ENCODE results near the gene DPP7. TPM values are rescaled to one million over a fixed set of nuclear protein-coding genes. Genes with fewer than 3 reads are reported as not detected.
"Not testable (repeated sequence)": the region's sequence is repeated elsewhere in the genome, so short reads cannot be mapped to it uniquely, and the experiment has no call there.

The DPP7 gene
- total RNA-seq, 2 experiments from 2014 or later: 206 to 259 TPM

GRCh38 chr9:137130176-137130755, 15.7 kb upstream of the DPP7 start:
- Mint-ChIP-seq H3K9me3 (no peaks in the 10 kb centered on the region), H3K4me3 (peak overlapping the region; percentile 79), H3K27ac (peak overlapping the region; percentile 86), H3K4me1 (peaks cover 30% of the 10 kb centered on the region), H3K27me3 (peaks cover 5% of the 10 kb centered on the region), H3K36me3 (ENCODE audit: low read depth) (peaks cover 3% of the 10 kb centered on the region)
- DNase-seq: no peak
- ChIA-PET CTCF (interaction anchor here (0.6 to 2.8 kb wide), 19 partner anchors 8 to 428 kb away, joined by 3 to 15 read pairs (median 4); partner anchors contain the start of genes MAN1B1, NELFB, NPDC1 and RNF224), POLR2A (interaction anchor here (0.7 to 1.5 kb wide), 3 partner anchors 35 to 111 kb away, joined by 3 to 5 read pairs (median 3); partner anchors contain the start of genes TPRN and TUBB4B)

DNA sequence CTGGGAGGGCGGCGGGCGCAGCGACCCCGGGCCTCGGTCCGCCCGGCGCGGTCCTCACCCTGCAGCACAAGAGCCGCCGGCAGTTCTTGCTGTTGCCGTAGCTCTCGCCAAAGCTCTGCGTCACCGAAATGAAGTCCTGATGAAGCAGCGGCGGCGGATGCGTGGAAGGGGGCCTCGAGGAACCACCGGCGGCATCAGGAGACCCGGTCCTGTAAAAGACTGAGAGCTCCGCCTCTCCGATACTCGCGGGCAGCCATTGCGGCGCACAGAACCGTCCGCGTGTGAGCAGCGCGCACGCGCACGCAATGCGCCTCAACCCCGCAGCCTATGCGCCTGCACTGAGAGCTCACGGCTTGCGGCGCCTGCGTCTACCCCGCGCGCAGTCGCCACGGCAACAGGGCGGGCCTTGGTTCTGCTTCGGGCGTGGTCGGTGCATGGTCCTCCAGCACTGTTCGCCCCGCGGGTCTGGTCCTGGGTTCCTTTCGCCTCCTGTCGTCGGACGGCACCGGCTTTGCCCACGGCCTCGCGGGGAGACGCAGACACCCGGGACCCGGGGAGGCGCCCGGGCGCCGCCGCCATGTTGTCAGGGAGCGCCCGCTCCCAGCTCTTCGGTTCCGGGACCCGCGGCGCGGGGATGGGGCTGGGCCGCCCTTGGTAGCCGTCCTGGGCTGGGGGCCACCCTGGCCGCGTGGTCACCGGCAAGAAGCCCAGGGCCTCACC, 15.1 kb upstream of the DPP7 start:
- H3K27ac Mint-ChIP-seq: peak overlapping the region; percentile 87
- ChIA-PET POLR2A (interaction anchor here (0.7 to 1.5 kb wide), 4 partner anchors 34 to 111 kb away, joined by 3 to 5 read pairs (median 3); partner anchors contain the start of genes MAN1B1, TPRN and TUBB4B), CTCF (interaction anchor here (0.6 to 2.8 kb wide), 19 partner anchors 9 to 155 kb away, joined by 3 to 15 read pairs (median 4); partner anchors contain the start of genes MAN1B1, NELFB, NPDC1 and RNF224)
- H3K4me1 Mint-ChIP-seq: peaks cover 30% of the 10 kb centered on the region
- H3K9me3 Mint-ChIP-seq: no peaks in the 10 kb centered on the region
- peak overlapping the region; percentile 77 for H3K4me3 Mint-ChIP-seq
- DNase-seq: peak; percentile 91
- H3K27me3 Mint-ChIP-seq: peaks cover 5% of the 10 kb centered on the region
- H3K36me3 Mint-ChIP-seq (ENCODE audit: low read depth): peaks cover 3% of the 10 kb centered on the region

- H3K27me3 Mint-ChIP-seq: peaks cover 2% of the 10 kb centered on the region
- H3K4me1 Mint-ChIP-seq: peaks cover 30% of the 10 kb centered on the region
- CTCF ChIA-PET: interaction anchor here (0.6 to 2.8 kb wide), 18 partner anchors 9 to 156 kb away, joined by 3 to 15 read pairs (median 4); partner anchors contain the start of genes MAN1B1, NELFB, NPDC1 and RNF224
- peak; percentile 23 for DNase-seq
- H3K36me3 Mint-ChIP-seq (ENCODE audit: low read depth): peaks cover 3% of the 10 kb centered on the region
- POLR2A ChIA-PET: interaction anchor here (0.9 to 1.1 kb wide), 2 partner anchors 42 to 112 kb away, joined by 3 to 5 read pairs; partner anchors contain the start of genes MAN1B1 and TUBB4B
- peak overlapping the region; percentile 77 for H3K4me3 Mint-ChIP-seq
- H3K9me3 Mint-ChIP-seq: no peaks in the 10 kb centered on the region
- H3K27ac Mint-ChIP-seq: peak overlapping the region; percentile 91
Measured at GRCh38 chr9:137128862-137129455, 14.4 kb upstream of the DPP7 start.

DNA sequence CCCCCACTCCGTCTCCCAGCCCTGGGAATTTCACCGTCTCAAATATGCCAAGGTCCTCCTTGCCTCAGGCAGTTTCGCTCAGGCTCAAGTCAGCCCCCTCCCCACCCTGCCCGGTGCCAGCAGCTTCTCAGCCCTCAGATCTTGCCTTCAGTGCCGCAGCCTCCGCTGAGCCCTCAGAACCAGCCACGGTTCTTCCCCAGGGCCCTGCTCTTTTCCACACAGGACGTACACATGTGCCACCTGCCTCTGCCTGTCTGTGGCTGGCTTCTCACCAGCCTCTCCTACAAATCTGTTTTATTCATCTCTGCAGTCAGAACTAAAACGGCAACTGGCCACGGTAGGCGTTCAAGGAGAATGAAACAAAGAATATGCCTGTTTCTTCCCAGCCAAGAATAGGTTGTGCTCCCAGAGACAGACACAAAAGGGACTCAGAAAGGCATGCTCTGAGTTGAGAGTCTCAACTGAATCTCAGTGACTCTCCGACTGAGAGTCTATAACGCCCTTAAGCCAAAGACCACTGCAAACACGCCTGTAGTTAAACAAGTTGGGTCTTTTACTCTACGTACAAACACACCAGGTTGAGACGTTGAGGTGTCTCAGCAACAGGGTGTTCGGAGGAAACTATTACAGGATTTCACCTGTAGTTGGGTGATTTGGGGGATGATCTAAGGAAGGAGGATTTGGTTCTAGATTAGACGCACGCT, 13.8 kb upstream of the DPP7 start:
- no peaks in the 10 kb centered on the region for H3K9me3 Mint-ChIP-seq
- ChIA-PET POLR2A (no interaction called here), CTCF (interaction anchor here (0.6 to 2.8 kb wide), 8 partner anchors 22 to 128 kb away, joined by 3 to 10 read pairs (median 5); partner anchors contain the start of gene NPDC1)
- peaks cover 3% of the 10 kb centered on the region for H3K36me3 Mint-ChIP-seq (ENCODE audit: low read depth)
- peak overlapping the region; percentile 77 for H3K4me3 Mint-ChIP-seq
- peaks cover 2% of the 10 kb centered on the region for H3K27me3 Mint-ChIP-seq
- peaks cover 33% of the 10 kb centered on the region for H3K4me1 Mint-ChIP-seq
- DNase-seq: peak; percentile 41
- H3K27ac Mint-ChIP-seq: peak overlapping the region; percentile 91

DNA sequence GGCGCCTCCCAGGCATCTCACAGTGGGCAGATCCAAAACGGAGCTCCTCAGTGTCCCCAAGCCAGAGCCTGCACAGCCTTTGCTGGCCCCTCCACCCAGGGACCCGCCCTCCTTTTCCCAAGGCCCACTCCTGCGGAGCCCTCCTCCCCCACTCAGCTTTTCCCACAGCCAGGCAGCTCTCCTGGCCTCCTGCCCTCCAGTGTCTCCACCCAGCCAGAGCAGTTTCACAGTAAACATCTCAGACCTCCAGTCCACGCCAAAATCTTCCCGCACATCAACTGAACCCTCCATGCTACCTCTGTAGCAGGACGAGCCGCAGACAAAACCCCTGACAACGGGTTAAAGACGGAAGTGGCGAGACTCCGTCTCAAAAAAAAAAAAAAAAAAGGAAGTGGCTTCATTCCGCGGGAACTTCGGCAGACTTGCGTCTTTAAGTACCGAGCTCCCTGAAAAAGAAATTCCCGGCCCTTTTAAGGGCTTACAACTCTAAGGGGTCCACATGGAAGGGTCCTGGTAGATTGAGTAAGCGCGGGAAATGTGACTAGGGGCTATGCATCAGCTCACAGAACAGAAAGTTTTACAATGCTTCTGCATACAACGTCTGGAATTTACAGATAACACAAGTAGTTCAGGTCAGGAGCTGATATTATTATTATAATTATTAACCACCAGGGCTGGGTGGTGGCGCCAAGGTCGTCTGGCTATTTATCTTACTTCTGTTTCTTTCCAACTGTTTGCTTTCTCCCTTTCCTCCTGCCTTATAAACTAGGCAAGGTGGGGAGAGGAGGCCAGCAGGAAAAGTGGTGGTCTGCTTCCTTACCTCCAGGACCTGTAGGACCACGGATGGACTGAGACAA, 13.0 kb upstream of the DPP7 start:
- peak overlapping the region; percentile 91 for H3K27ac Mint-ChIP-seq
- DNase-seq: peak; percentile 56
- no peaks in the 10 kb centered on the region for H3K27me3 Mint-ChIP-seq
- no peaks in the 10 kb centered on the region for H3K9me3 Mint-ChIP-seq
- peaks cover 36% of the 10 kb centered on the region for H3K4me1 Mint-ChIP-seq
- CTCF ChIA-PET: interaction anchor here (0.6 to 1.2 kb wide), 5 partner anchors 21 to 129 kb away, joined by 3 to 6 read pairs (median 5); no protein-coding TSS in a partner anchor
- POLR2A ChIA-PET: no interaction called here
- peaks cover 3% of the 10 kb centered on the region for H3K36me3 Mint-ChIP-seq (ENCODE audit: low read depth)
- peak overlapping the region; percentile 77 for H3K4me3 Mint-ChIP-seq

DNA sequence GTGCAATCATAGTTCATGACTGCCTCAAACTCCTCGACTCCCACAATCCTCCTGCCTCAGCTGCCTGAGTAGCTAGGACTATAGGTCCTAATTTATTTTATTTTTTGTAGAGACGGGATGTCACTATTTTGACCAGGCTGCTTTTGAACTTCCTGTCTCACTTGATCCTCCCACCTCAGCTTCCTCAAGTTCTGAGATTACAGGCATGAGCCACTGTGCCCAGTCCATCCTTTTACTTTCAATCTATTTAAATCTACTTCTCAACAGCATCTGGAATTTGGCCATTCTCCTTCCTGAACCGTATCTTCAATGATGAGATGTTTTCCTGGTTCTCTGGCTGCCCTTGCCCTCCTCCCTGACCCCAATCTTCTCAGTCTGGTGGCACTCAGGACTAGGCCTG, 12.3 kb upstream of the DPP7 start:
- no peaks in the 10 kb centered on the region for H3K27me3 Mint-ChIP-seq
- no peaks in the 10 kb centered on the region for H3K9me3 Mint-ChIP-seq
- H3K27ac Mint-ChIP-seq: peak overlapping the region; percentile 91
- H3K4me3 Mint-ChIP-seq: peak overlapping the region; percentile 77
- CTCF ChIA-PET: no interaction called here
- H3K4me1 Mint-ChIP-seq: peaks cover 42% of the 10 kb centered on the region
- peaks cover 3% of the 10 kb centered on the region for H3K36me3 Mint-ChIP-seq (ENCODE audit: low read depth)
- DNase-seq: no peak
- POLR2A ChIA-PET: no interaction called here

- CTCF ChIA-PET: interaction anchor here (1.0 to 2.6 kb wide), 3 partner anchors 103 to 113 kb away, joined by 3 to 9 read pairs (median 8); partner anchors contain the start of gene RNF224
- not testable (repeated sequence) for H3K4me3 Mint-ChIP-seq; H3K9me3 Mint-ChIP-seq; DNase-seq; H3K27ac Mint-ChIP-seq; H3K27me3 Mint-ChIP-seq; H3K36me3 Mint-ChIP-seq (ENCODE audit: low read depth)
- POLR2A ChIA-PET: interaction anchor here (0.6 kb wide), 1 partner anchor 77 kb away, joined by 3 read pairs; no protein-coding TSS in a partner anchor
- peaks cover 42% of the 10 kb centered on the region for H3K4me1 Mint-ChIP-seq
Measured at GRCh38 chr9:137123952-137124462, 9.5 kb upstream of the DPP7 start.

DNA sequence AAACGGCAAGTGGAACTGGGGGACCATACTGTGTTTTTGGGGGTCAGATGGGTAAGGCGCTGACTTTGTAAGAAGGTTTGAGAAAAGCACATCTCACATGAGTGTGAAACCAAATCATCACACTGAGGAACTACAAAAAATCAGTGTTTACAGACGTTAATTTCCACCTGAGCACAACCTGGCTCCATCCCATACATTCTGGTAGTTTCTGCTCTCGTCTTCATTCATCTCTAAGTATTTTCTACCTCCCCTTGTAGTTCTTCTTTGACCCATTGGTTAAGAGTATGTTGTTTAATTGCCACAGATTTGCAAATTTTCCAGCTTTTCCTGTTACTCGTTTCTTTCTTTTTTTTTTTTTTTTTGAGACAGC, 8.9 kb upstream of the DPP7 start:
- H3K9me3 Mint-ChIP-seq: no peaks in the 10 kb centered on the region
- H3K4me3 Mint-ChIP-seq: no peak overlapping the region
- H3K36me3 Mint-ChIP-seq (ENCODE audit: low read depth): peaks cover 3% of the 10 kb centered on the region
- ChIA-PET CTCF (interaction anchor here (0.6 to 2.6 kb wide), 4 partner anchors 104 to 405 kb away, joined by 3 to 9 read pairs (median 6); partner anchors contain the start of gene RNF224), POLR2A (no interaction called here)
- H3K4me1 Mint-ChIP-seq: peaks cover 38% of the 10 kb centered on the region
- DNase-seq: no peak
- H3K27me3 Mint-ChIP-seq: no peaks in the 10 kb centered on the region
- peak overlapping the region; percentile 17 for H3K27ac Mint-ChIP-seq

- H3K9me3 Mint-ChIP-seq; DNase-seq; H3K27ac Mint-ChIP-seq; H3K36me3 Mint-ChIP-seq (ENCODE audit: low read depth); H3K27me3 Mint-ChIP-seq; H3K4me3 Mint-ChIP-seq; POLR2A ChIA-PET: not testable (repeated sequence)
- CTCF ChIA-PET: interaction anchor here (0.6 to 2.6 kb wide), 4 partner anchors 104 to 406 kb away, joined by 3 to 9 read pairs (median 6); partner anchors contain the start of gene RNF224
- peaks cover 33% of the 10 kb centered on the region for H3K4me1 Mint-ChIP-seq
Measured at GRCh38 chr9:137122796-137123467, 8.4 kb upstream of the DPP7 start.

- not testable (repeated sequence) for H3K27ac Mint-ChIP-seq, H3K4me3 Mint-ChIP-seq
- CTCF ChIA-PET: interaction anchor here (2.6 kb wide), 1 partner anchor 115 kb away, joined by 8 read pairs; no protein-coding TSS in a partner anchor
Measured at GRCh38 chr9:137121927-137122795, 7.6 kb upstream of the DPP7 start.

More at GRCh38 chr9:137121927-137122795, 7.6 kb upstream of the DPP7 start:
- H3K36me3 Mint-ChIP-seq (ENCODE audit: low read depth); DNase-seq; H3K27me3 Mint-ChIP-seq; H3K9me3 Mint-ChIP-seq; POLR2A ChIA-PET: not testable (repeated sequence)
- peaks cover 26% of the 10 kb centered on the region for H3K4me1 Mint-ChIP-seq
